Smooth muscle cell (in vitro differentiated cells): ENCODE measurements around the gene USP38. TPM values are rescaled to one million over a fixed set of nuclear protein-coding genes. Genes with fewer than 3 reads are reported as not detected.

Source experiments
- DNase-seq: peaks from one replicate; lab custom pipeline; 2025; ENCODE audit not compliant: unreplicated experiment; lab: John Stamatoyannopoulos, UW
- H2AFZ ChIP-seq: fragments of 200-600 bp; sonication (generic); 2 replicates; pipeline ENCODE4 v1.6.0; 2016; ENCODE audit warnings: antibody characterized with exemption, low read depth, mild to moderate bottlenecking
- H3F3A ChIP-seq: fragments of 200-600 bp; sonication (generic); 2 replicates; pipeline ENCODE4 v1.6.0; 2017; ENCODE audit warnings: antibody characterized with exemption, low read depth
- H3K27ac ChIP-seq: fragments of 200-600 bp; sonication (generic); 2 replicates; pipeline ENCODE4 v1.5.1; 2016; ENCODE audit warnings: low read depth, mild to moderate bottlenecking
- H3K27me3 ChIP-seq: fragments of 200-600 bp; sonication (generic); 2 replicates; pipeline ENCODE4 v1.6.1; 2016; ENCODE audit warnings: low read depth, mild to moderate bottlenecking
- H3K36me3 ChIP-seq: fragments of 200-600 bp; sonication (generic); 2 replicates; pipeline ENCODE4 v1.5.1; 2016; ENCODE audit warnings: low read depth
- H3K4me1 ChIP-seq: fragments of 200-600 bp; sonication (generic); 2 replicates; pipeline ENCODE4 v1.5.1; 2016; ENCODE audit warnings: low read depth
- H3K4me2 ChIP-seq: fragments of 200-600 bp; sonication (generic); 2 replicates; pipeline ENCODE4 v1.6.0; 2016; ENCODE audit warnings: mild to moderate bottlenecking
- H3K4me3 ChIP-seq: fragments of 200-600 bp; sonication (generic); 2 replicates; pipeline ENCODE4 v1.5.1; 2016; ENCODE audit warnings: mild to moderate bottlenecking
- H3K79me2 ChIP-seq: fragments of 200-600 bp; sonication (generic); 2 replicates; pipeline ENCODE4 v1.6.0; 2016; ENCODE audit warnings: low read depth, mild to moderate bottlenecking
- H3K9ac ChIP-seq: fragments of 200-600 bp; sonication (generic); 2 replicates; pipeline ENCODE4 v1.6.0; 2016; ENCODE audit warnings: low read depth
- H3K9me3 ChIP-seq: fragments of 200-600 bp; sonication (generic); replicated peaks from 2 replicates; pipeline ENCODE4 v1.5.1; 2016; ENCODE audit warnings: low read depth
- H4K20me1 ChIP-seq: fragments of 200-600 bp; sonication (generic); 2 replicates; pipeline ENCODE4 v1.6.0; 2016; ENCODE audit warnings: low read depth
- CTCF ChIP-seq: fragments of 200-600 bp; sonication (generic); IDR thresholded peaks from 2 replicates; pipeline ENCODE4 v1.5.1; 2017; ENCODE audit warnings: borderline replicate concordance, mild to moderate bottlenecking, antibody characterized with exemption; ENCODE audit not compliant: insufficient read depth, poor library complexity, severe bottlenecking
- WGBS: methylation state at CpG from one replicate; pipeline ENCODE4 v1.1.7; 2016; ENCODE audit warnings: low lambda C conversion rate; 5-methylcytosine and 5-hydroxymethylcytosine counted together
- polyA plus RNA-seq: library from polyadenylated mRNA; unstranded; fragments of >200 nt; fragmentation: Nextera tagmentation; extraction: Ambion mirVana; gene quantifications from 2 replicates; pipeline ENCODE4 v1.2.1, GENCODE V29; 2016
- total RNA-seq: library from RNA; depleted of rRNA; stranded (reverse); fragments of >200 nt; gene quantifications from 2 replicates; pipeline ENCODE4 v1.2.3, GENCODE V29; 2014

USP38 gene
- total and polyA plus RNA-seq, 2 experiments from 2014 or later, result 8.3 to 23.0 TPM

GRCh38 chr4:143247866-143248265 lies 63.1 kb downstream of the USP38 start:
- Histone ChIP-seq H3K9me3 (no peaks in the 10 kb centered on the region), H3K9ac (no peak overlapping the region), H2AFZ (no peak overlapping the region), H3K27ac (no peak overlapping the region), H3K36me3 (no peaks in the 10 kb centered on the region), H3K27me3 (no peaks in the 10 kb centered on the region), H3K4me2 (no peak overlapping the region), H3K79me2 (no peaks in the 10 kb centered on the region), H3K4me1 (no peaks in the 10 kb centered on the region), H3F3A (no peaks in the 10 kb centered on the region), H3K4me3 (no peak overlapping the region), H4K20me1 (no peaks in the 10 kb centered on the region)
- no peak for TF ChIP-seq CTCF
- WGBS, result 91% methylated on average over 2 of the region's 2 CpGs
- no peak for DNase-seq

GRCh38 chr4:143248827-143249226 lies 64.1 kb downstream of the USP38 start:
- H4K20me1 ChIP-seq, result no peaks in the 10 kb centered on the region
- no peak overlapping the region for H3K27ac ChIP-seq
- H3K4me2 ChIP-seq, result no peak overlapping the region
- H3F3A ChIP-seq, result no peaks in the 10 kb centered on the region
- H3K9me3 ChIP-seq, result no peaks in the 10 kb centered on the region
- H3K36me3 ChIP-seq, result no peaks in the 10 kb centered on the region
- WGBS, result 89% methylated on average over 4 of the region's 4 CpGs
- no peaks in the 10 kb centered on the region for H3K4me1 ChIP-seq
- H2AFZ ChIP-seq, result no peak overlapping the region
- H3K79me2 ChIP-seq, result no peaks in the 10 kb centered on the region
- DNase-seq, result no peak
- H3K9ac ChIP-seq, result no peak overlapping the region
- H3K4me3 ChIP-seq, result no peak overlapping the region
- TF ChIP-seq CTCF, result no peak
- H3K27me3 ChIP-seq, result no peaks in the 10 kb centered on the region

GRCh38 chr4:143250617-143251016 lies 65.9 kb downstream of the USP38 start:
- no peaks in the 10 kb centered on the region for H3K27me3 ChIP-seq
- H3K79me2 ChIP-seq, result no peaks in the 10 kb centered on the region
- no peak overlapping the region for H3K4me2 ChIP-seq
- H3K9me3 ChIP-seq, result no peaks in the 10 kb centered on the region
- H3K4me1 ChIP-seq, result no peaks in the 10 kb centered on the region
- no peak overlapping the region for H3K9ac ChIP-seq
- H4K20me1 ChIP-seq, result no peaks in the 10 kb centered on the region
- no peak overlapping the region for H3K27ac ChIP-seq
- DNase-seq, result no peak
- no peak overlapping the region for H3K4me3 ChIP-seq
- no peak overlapping the region for H2AFZ ChIP-seq
- no peaks in the 10 kb centered on the region for H3K36me3 ChIP-seq
- 93% methylated on average over 3 of the region's 3 CpGs for WGBS
- no peak for TF ChIP-seq CTCF
- no peaks in the 10 kb centered on the region for H3F3A ChIP-seq

GRCh38 chr4:143251348-143251747 lies 66.6 kb downstream of the USP38 start:
- Histone ChIP-seq H3K9me3 (no peaks in the 10 kb centered on the region), H4K20me1 (no peaks in the 10 kb centered on the region), H3K27ac (no peak overlapping the region), H3K79me2 (no peaks in the 10 kb centered on the region), H3F3A (no peaks in the 10 kb centered on the region), H3K27me3 (no peaks in the 10 kb centered on the region), H3K4me1 (no peaks in the 10 kb centered on the region), H3K9ac (no peak overlapping the region), H2AFZ (no peak overlapping the region), H3K4me3 (no peak overlapping the region), H3K36me3 (no peaks in the 10 kb centered on the region), H3K4me2 (no peak overlapping the region)
- WGBS, result 81% methylated on average over 1 of the region's 1 CpG
- TF ChIP-seq CTCF, result no peak
- no peak for DNase-seq
